NAMALWA (cell line): Measurements from ENCODE around the gene LYRM4.

Experiments used
- DNase-seq: peaks from one replicate; pipeline ENCODE4 v3.0.0-alpha.2; 2015; ENCODE audit warnings: low spot score

Gene LYRM4

GRCh38 chr6:5146398-5146797 is 114.4 kb downstream of the LYRM4 start:
- no peak for DNase-seq

GRCh38 chr6:5143634-5144311 is 117.0 kb downstream of the LYRM4 start:
- peak; percentile 81 for DNase-seq

GRCh38 chr6:5142915-5143314 is 117.8 kb downstream of the LYRM4 start:
- DNase-seq = no peak

- no peak for DNase-seq
These were observed 118.6 kb downstream of the LYRM4 start for GRCh38 chr6:5142131-5142530.

- no peak for DNase-seq
These were observed 119.7 kb downstream of the LYRM4 start for GRCh38 chr6:5141046-5141445.

GRCh38 chr6:5139828-5140771 is 120.7 kb downstream of the LYRM4 start:
- DNase-seq = peak; percentile 20

- DNase-seq = no peak
These were observed 121.5 kb downstream of the LYRM4 start for GRCh38 chr6:5138995-5139827.

- no peak for DNase-seq
These were observed 123.9 kb downstream of the LYRM4 start for GRCh38 chr6:5136851-5137250.

GRCh38 chr6:5135788-5136376 is 124.9 kb downstream of the LYRM4 start:
- peak; percentile 78 for DNase-seq

- no peak for DNase-seq
These were observed 126.8 kb downstream of the LYRM4 start for GRCh38 chr6:5133943-5134342.

GRCh38 chr6:5132731-5133130 is 128.0 kb downstream of the LYRM4 start:
- peak; percentile 22 for DNase-seq

- DNase-seq = no peak
These were observed 130.4 kb downstream of the LYRM4 start for GRCh38 chr6:5130135-5130866.

GRCh38 chr6:5128351-5128750 is 132.4 kb downstream of the LYRM4 start:
- DNase-seq = no peak

GRCh38 chr6:5127106-5127687 is 133.6 kb downstream of the LYRM4 start:
- no peak for DNase-seq

GRCh38 chr6:5126214-5126613 is 134.5 kb downstream of the LYRM4 start:
- no peak for DNase-seq

- DNase-seq = no peak
These were observed 135.4 kb downstream of the LYRM4 start for GRCh38 chr6:5125152-5126006.

- DNase-seq = no peak
These were observed 136.2 kb downstream of the LYRM4 start for GRCh38 chr6:5124526-5124925.

- DNase-seq = no peak
These were observed 137.2 kb downstream of the LYRM4 start for GRCh38 chr6:5123296-5124143.

GRCh38 chr6:5122504-5123112 is 138.1 kb downstream of the LYRM4 start:
- DNase-seq = no peak
